ENCODE results near the gene DHRS9.

GRCh38 chr2:169065864-169066517, 3.4 kb upstream of the DHRS9 start:
- TF ChIP-seq CTCF (IDR thresholded peaks at IDR 0.05) (no peak), POLR2A (IDR thresholded peaks at IDR 0.05) (no peak)

Measured in esophagus squamous epithelium (tissue), 4 donors.